HG03520 (cell line): ENCODE measurements around the gene FBLN5.
"Not testable (repeated sequence)": the region's sequence is repeated elsewhere in the genome, so short reads cannot be mapped to it uniquely, and the experiment has no call there.

Experiments used
- ATAC-seq: cut with Tn5 transposase; IDR thresholded peaks from one replicate; pipeline ENCODE4 v1.9.1; 2021; ENCODE audit warnings: mild to moderate bottlenecking, moderate library complexity; ENCODE audit not compliant: unreplicated experiment

FBLN5 gene

GRCh38 chr14:91886961-91887360, 60.5 kb downstream of the FBLN5 start:
- no peak for ATAC-seq

- no peak for ATAC-seq
These were observed 61.7 kb downstream of the FBLN5 start for GRCh38 chr14:91885839-91886238.

DNA sequence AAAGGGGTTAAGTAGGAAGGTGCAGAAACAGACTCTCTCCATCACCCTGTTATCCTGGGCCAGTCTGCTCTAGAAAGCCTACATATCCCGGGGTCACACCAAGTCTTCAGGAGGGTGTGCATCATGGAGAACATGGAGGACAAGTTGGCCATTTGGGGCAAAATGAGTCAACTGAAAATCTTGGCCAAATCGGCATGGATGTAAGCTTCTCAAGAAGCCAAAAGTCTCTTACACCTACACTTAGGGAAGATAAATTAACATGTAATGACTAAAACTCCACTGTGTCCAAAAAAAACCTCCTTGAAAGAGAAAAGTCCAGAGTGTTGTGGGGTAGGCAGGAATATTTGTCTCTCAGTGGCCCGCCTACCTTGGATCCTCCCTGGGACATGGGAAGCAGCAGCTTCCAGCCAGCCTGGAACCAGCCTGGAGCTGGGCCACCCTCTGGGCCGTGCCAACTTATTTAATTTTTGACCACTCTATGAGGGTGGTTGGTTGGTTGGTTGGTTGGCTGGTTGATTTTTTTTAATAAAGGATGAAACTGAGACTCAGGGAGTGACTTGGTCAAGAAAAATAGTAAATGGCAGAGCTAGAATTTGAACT, 62.3 kb downstream of the FBLN5 start:
- no peak for ATAC-seq

DNA sequence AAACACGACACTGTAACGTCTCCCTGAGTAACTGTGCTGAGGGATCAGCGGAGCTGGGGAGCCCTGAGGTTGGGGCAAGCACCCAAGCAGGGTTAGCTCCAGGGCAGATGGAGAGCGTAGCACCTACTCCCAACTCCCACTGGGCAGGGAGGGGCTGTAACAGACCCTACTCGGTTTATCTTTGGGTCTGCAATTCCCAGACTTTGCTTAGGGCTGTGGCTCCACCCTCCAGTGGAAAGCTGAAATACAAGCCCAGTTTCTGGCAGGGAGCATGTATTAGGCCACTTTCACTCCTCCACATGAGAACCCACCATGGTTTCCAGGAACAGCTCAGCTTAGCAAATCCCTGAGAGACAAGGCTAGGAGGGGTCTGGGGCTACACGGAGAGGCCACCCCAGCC, 62.8 kb downstream of the FBLN5 start:
- no peak for ATAC-seq

DNA sequence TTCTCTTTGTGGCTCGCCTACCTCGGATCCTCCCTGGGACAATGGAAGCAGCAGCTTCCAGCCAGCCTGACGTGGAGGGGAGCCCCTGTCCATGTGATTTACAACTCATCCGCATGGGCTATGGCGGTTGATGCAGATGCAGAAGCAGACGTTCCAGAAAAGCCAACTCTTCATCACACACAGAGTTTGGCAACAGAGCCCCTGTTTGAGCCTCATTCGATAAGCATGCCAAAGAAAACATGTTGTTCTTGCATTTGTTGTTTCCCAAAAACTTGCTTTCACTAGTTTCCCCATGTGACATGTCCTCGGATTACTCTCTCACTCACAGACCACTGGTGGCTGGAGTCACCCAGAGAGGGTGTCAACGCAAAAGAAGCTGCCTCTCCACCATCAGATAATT, 63.7 kb downstream of the FBLN5 start:
- no peak for ATAC-seq

DNA sequence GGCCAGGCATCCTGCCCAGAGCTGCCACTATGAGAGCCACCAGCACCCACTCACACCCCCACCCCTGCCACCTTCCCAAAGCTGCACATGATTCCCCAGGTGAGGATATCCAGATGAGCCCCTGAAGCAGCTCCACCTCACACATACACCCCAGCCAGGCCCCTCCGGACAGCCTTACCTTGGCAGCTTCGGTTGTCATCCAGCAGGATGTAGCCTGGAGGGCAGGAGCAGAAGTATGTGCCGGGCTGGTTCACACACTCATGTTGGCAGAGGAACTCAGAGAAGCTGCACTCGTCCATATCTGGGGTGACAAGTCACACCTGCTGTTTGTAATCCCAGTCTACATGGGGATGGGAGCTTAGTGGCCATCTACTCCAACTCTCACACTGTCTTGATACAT, 64.7 kb downstream of the FBLN5 start:
- ATAC-seq: no peak

- ATAC-seq: no peak
These were observed 65.1 kb downstream of the FBLN5 start for GRCh38 chr14:91882369-91882768.

- ATAC-seq: no peak
These were observed 68.3 kb downstream of the FBLN5 start for GRCh38 chr14:91879196-91879595.

DNA sequence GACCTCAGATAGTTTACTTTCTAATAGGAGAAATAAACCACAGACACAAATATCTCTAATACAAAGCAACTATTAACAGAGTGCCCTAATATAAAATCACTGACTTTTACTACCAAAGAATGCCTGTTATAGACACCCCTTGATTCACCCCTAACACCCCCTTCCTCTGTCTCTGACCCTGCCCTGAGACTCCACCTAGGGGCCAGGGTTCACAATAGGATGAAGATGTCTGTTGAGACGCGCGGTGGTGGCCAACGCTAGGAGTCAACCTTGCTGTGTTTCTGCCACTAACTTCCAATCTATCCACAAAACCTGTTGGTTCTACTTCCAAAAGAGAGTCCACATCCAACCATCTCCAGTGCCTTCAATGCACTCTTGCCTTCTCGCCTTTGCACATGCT, 69.2 kb downstream of the FBLN5 start:
- no peak for ATAC-seq

- no peak for ATAC-seq
These were observed 70.0 kb downstream of the FBLN5 start for GRCh38 chr14:91877376-91877915.

DNA sequence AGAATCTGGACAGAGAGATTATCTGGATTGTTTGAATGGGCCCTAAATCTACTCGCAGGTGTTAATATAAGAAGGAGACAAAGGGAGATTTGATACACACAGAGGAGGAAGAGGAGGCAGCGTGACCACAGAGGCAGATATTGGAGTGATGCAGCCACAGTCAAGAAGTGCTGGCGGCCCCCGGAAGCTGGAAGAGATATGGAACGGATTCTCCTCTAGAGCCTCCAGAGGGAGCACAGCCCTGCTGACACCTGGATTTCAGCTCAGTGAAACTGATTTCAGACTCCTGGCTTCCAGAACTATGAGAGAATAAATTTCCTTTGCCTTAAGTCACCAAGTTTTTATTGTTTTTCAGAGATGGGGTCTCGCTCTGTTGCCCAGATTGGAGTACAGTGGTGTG, 71.0 kb downstream of the FBLN5 start:
- ATAC-seq: no peak

- ATAC-seq: no peak
These were observed 71.8 kb downstream of the FBLN5 start for GRCh38 chr14:91875525-91876286.

- ATAC-seq: peak; percentile 75
These were observed 73.8 kb downstream of the FBLN5 start for GRCh38 chr14:91873471-91874415.

GRCh38 chr14:91872517-91873470, 74.7 kb downstream of the FBLN5 start:
- ATAC-seq: peak; percentile 25

DNA sequence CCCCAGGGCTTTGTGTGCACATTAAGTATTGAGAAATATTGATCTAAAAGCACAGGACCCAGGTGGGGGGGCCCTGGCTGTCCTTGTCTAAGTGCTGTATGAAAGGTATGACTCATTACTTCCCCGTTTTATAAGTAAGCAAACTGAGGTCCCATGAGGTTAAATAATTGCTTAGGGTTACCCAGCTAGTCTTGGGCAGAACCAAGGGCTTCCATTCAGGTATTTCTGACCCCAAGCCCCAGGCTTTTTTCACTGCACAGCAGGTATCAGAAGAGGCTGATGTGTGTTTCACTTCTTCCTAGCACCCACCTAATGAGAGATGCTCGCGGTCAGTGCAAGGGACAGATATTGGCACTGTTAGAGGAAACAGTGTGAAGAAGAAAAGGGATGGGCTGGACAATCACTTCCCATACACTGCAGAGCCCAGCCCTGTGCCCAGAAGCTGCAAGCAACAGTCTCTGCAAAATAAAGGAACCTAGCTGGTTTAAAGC, 75.4 kb downstream of the FBLN5 start:
- ATAC-seq: peak; percentile 43

DNA sequence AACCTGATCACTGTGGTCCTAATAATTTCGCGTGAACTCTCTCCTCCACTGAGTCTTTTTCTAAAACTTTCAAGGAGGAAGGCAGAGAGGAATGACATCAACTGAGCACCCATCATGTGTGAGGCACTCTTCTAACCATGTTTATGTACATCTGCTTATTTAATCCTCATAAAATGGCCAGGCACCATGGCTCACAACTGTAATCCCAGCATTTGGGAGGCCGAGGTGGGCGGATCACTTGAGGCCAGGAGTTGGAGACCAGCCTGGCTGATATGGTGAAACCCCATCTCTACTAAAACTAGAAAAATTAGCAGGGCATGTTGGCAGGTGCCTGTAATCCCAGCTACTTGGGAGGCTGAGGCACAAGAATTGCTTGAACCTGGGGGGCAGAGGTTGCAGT, 76.1 kb downstream of the FBLN5 start:
- ATAC-seq: not testable (repeated sequence)

GRCh38 chr14:91870890-91871289, 76.6 kb downstream of the FBLN5 start:
- no peak for ATAC-seq

DNA sequence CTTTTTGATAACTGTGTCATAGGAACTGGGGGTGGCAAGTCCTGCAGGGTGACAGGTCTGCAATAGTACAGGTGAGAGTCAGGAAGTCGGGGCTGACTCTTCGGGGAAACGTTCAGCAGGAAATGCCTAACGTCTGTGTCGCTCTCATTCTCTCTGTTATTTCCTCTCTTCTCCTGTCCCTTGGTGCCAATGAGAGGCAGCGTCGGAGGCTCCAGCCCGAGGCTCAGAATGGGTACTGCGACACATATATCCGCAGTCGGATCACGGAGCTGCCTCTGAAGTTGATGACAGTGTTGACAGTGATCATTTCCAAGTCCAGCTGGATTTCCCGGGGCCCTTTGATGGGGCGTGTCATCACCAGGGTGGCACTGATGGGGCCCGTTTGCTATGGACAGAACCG, 77.5 kb downstream of the FBLN5 start:
- no peak for ATAC-seq

GRCh38 chr14:91869556-91869955, 77.9 kb downstream of the FBLN5 start:
- no peak for ATAC-seq
